HG02588 (cell line): Measurements from ENCODE around the gene CLEC4A.
"Not testable (repeated sequence)": the region's sequence is repeated elsewhere in the genome, so short reads cannot be mapped to it uniquely, and the experiment has no call there.

Source experiments
- ATAC-seq: cut with Tn5 transposase; IDR thresholded peaks from one replicate; pipeline ENCODE4 v1.9.1; 2021; ENCODE audit warnings: mild to moderate bottlenecking, moderate library complexity; ENCODE audit not compliant: unreplicated experiment

CLEC4A gene

DNA sequence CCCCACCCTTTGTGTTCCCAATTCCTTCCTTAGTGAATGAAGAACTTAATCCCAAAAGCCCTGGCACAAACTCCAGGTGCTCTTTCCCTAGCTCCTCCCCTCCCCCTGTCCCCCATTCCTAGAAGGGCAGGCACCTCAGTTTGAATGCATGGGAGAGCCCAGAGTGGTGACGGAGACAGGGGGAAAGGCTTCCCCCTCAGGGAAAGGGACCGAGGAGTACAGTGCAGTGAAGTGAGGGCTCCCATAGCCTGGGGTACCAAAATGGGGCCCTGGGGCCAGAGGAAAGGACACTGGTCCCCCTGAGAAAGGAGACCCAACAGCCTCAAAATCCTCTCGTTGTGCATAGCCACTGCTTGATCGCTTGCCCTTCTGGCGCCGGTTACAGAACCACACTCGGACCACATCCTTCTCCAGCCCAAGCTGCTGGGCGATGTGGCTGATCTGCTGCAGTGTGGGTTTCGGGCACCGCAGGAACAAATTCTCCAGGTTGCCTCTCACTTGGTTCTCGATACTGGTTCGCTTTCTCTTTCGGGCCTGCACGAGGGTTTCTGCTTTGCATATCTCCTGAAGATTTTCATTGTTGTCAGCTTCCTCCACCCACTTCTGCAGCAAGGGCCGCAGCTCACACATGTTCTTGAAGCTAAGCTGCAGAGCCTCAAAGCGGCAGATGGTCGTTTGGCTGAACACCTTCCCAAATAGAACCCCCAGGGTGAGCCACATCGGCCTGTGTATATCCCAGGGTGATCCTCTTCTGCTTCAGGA, 10.4 kb downstream of the CLEC4A start:
- not testable (repeated sequence) for ATAC-seq

DNA sequence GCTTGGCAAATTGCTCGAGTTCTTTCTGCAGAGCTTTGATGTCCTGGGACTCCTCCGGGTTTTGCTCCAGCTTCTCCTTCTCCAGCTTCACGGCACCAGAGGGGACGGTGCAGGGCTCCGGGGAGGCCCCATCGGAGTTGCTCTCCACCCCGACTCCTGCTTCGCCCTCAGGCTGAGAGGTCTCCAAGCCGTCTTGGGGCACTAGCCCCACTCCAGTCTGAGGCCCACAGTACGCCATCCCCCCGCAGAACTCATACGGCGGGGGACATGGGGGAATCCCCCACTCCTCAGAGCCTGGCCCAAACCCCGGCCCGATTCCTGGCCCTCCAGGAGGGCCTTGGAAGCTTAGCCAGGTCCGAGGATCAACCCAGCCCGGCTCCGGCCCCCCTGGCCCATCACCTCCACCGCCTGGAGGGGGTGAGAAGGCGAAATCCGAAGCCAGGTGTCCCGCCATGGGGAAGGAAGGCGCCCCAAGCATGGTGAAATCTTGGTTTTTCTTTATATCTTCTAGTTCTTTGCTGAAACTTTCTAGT, 11.0 kb downstream of the CLEC4A start:
- not testable (repeated sequence) for ATAC-seq

DNA sequence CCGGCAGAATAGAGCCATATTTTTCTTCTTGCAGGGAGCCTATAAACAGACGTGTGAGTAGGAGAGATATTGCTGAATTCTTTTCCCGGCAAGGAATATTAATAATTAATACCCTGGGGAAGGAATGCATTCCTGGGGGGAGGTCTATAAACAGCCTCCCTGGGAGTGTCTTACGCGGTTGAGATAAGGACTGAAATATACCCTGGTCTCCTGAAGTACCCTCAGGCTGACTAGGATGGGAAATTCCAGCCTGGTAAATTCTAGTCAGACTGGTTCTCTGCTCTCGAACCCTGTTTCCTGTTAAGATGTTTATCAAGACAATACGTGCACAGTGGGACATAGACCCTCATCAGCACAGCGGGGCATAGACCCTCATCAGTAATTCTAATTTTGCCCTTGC, 18.2 kb downstream of the CLEC4A start:
- ATAC-seq, result not testable (repeated sequence)

DNA sequence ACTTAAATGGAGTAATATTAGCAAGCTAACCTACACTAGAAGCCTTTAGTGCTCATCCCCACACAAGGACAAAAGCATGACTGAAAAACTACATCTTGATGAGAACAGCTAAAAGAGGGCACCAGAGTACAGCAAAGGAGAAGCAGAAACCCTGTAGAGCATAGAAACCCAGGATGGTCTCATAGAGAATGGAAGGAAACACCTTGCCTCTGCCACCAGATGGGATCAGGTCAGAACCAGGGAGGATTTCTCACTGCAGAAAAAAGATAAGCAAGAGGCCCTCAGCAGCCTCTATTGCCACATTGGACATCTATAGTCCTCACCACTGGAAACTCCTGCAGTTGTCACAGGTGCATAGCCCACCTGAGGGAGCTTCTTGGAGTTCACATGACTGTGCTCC, 19.8 kb downstream of the CLEC4A start:
- no peak for ATAC-seq

DNA sequence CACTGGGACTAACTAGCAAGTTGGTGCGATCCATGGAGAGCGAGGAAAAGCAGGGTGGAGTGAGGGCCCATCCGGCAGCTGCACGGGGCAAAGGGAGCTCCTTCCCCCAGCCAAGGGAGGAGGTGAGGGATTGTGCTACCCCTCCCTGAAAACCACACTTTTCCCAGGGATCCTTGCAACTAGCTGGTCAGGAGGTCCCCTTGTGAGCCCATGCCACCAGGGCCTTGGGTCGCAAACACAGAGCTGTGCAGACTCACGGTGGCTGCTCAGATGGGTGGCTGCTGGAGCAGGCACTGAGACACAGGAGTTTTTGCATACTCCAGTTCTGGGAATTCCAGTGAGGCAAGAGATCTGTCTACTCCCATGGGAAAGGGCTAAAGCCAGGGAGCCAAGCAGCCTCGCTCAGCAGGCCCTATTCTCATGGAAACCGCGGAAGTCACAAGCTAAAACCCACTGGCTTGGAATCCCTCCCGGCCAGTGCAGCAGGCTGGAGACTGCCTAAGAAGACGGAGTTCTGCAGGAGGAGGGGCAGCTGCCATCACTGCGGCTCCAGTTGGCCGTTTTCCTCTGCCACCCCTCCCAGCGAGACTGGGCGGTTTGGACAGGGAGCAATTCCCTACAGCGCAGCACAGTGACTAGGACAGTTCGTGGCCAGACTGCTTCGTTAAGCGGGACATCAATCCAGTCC, 22.5 kb downstream of the CLEC4A start:
- no peak for ATAC-seq

DNA sequence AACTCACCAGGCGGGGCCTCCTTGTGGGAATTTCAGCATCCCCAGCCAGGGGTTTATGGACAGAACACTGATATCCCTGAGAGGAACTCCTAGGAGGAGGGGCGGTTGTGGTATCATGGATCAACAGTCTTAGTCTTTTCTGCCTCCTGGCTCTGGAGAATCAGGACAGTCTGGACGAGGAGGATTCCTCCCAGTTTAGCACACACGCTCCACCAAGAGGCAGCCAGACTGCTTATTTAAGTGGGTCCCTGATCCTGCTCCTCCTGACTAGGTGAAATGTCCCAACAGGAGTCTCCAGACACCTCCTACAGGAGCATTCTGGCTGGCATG, 23.0 kb downstream of the CLEC4A start:
- no peak for ATAC-seq

- no peak for ATAC-seq
These were observed 31.1 kb downstream of the CLEC4A start for GRCh38 chr12:8154526-8154925.

GRCh38 chr12:8156416-8156815, 33.0 kb downstream of the CLEC4A start:
- ATAC-seq, result no peak

GRCh38 chr12:8156845-8157244, 33.4 kb downstream of the CLEC4A start, which contains the start of gene ZNF705A:
ZNF705A (plus strand) TSS chr12:8157015; CDS start chr12:8172626, 15,611 bp downstream.
- no peak for ATAC-seq

GRCh38 chr12:8157484-8158198, 34.2 kb downstream of the CLEC4A start:
- no peak for ATAC-seq

GRCh38 chr12:8172911-8173310, 49.5 kb downstream of the CLEC4A start:
- ATAC-seq, result not testable (repeated sequence)

- ATAC-seq, result not testable (repeated sequence)
These were observed 56.7 kb downstream of the CLEC4A start for GRCh38 chr12:8179989-8180585.

DNA sequence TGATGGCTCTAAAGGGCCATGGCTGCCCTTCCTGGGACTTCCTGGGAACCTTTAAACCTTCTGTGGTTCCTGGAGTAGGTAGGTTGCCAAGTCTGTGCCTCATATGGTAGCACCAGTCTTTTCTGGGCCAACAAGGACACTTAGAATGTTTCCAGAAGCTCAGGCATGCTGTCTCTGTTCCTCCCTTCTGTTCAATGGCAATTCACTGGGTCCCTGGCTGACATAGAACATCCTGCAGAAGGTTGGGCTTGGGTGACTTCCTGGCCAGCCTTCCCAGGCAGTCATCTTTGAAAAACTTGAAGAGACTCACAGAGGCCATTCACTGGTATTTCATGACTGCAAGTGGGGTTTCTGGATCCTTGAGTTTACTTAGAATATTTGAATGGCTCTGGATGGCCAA, 57.9 kb downstream of the CLEC4A start:
- not testable (repeated sequence) for ATAC-seq

DNA sequence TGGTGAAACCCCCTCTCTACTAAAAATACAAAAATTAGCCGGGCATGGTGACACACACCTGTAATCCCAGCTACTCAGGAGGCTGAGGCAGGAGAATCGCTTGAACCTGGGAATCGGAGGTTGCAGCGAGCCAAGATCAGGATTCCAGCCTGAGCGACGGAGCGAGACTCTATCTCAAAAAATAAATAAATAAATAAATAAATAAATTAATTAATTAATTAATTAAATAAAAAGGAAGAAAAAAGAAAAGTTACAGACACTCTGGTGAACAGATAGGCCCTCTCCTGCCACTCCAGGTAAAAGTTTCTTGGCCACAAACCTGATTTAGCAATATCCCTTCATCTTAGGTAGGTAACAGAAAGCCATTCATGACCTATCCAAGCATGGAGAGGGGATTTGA, 59.5 kb downstream of the CLEC4A start:
- ATAC-seq, result not testable (repeated sequence)

DNA sequence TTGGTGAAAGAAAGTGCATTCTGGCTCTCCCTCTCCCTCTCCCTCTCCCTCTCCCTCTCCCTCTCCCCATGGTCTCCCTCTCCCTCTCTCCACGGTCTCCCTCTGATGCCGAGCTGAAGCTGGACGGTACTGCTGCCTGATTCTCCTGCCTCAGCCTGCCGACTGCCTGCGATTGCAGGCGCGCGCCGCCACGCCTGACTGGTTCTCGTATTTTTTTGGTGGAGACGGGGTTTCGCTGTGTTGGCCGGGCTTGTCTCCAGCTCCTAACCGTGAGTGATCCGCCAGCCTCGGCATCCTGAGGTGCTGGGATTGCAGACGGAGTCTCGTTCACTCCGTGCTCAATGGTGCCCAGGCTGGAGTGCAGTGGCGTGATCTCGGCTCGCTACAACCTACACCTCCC, 59.9 kb downstream of the CLEC4A start:
- ATAC-seq, result not testable (repeated sequence)

GRCh38 chr12:8184206-8184605, 60.8 kb downstream of the CLEC4A start:
- not testable (repeated sequence) for ATAC-seq

GRCh38 chr12:8188088-8188487, 64.7 kb downstream of the CLEC4A start:
- not testable (repeated sequence) for ATAC-seq
